Right lobe of liver (tissue), 6 donors: ENCODE data around the gene PAQR6. TPM values are rescaled to one million over a fixed set of nuclear protein-coding genes. Genes with fewer than 3 reads are reported as not detected.
"Not testable (repeated sequence)": the region's sequence is repeated elsewhere in the genome, so short reads cannot be mapped to it uniquely, and the experiment has no call there.

Source experiments
- ATAC-seq, 4 donors: fragments of 200-7000 bp; cut with Tn5 transposase; one replicate each; pipeline ENCODE4 v1.9.1; 2020; ENCODE audit warnings: mild to moderate bottlenecking in 4 of 4, moderate library complexity in 4 of 4
- DNase-seq, 3 donors: peaks; one replicate each; pipeline ENCODE4 v3.0.0-alpha.2; 2020
- H3K27ac ChIP-seq, 3 donors: fragments of 200-600 bp; one replicate each; pipeline ENCODE4 v1.8.0; 2022
- H3K27me3 ChIP-seq, 2 donors: fragments of 200-600 bp; one replicate each; pipeline ENCODE4 v1.8.0; 2022
- H3K36me3 ChIP-seq, 4 donors: fragments of 200-600 bp; sonication (generic) in 1 of 4; one replicate each; pipeline versions ENCODE4 v1.5.1 to v1.8.0; 2017 to 2022; ENCODE audit warnings: control low read depth in 1 of 4
- H3K4me1 ChIP-seq, 4 donors: fragments of 200-600 bp; sonication (generic) in 1 of 4; one replicate each; pipeline versions ENCODE4 v1.5.1 to v1.8.0; 2017 to 2022; ENCODE audit warnings: control low read depth in 1 of 4
- H3K4me3 ChIP-seq, 3 donors: fragments of 200-600 bp; one replicate each; pipeline ENCODE4 v1.8.0; 2022
- H3K9me3 ChIP-seq, 4 donors: fragments of 200-600 bp; sonication (generic) in 1 of 4; one replicate each; pipeline versions ENCODE4 v1.5.1 to v1.8.0; 2017 to 2022; ENCODE audit warnings: control low read depth in 1 of 4
- CTCF ChIP-seq, 4 donors: fragments of 200-600 bp in 3 of 4; fragments of 450-650 bp in 1 of 4; IDR thresholded peaks; one replicate each; pipeline versions ENCODE4 v1.5.1 to v1.8.0; 2016 to 2022; ENCODE audit warnings: antibody characterized with exemption in 4 of 4, mild to moderate bottlenecking in 2 of 4
- POLR2A ChIP-seq: fragments of 450-650 bp; IDR thresholded peaks from one replicate; pipeline ENCODE4 v1.6.1; 2017; ENCODE audit warnings: antibody characterized with exemption, mild to moderate bottlenecking
- WGBS: methylation state at CpG from one replicate; pipeline ENCODE4 v1.1.6; 2018; ENCODE audit warnings: low coverage, low lambda C conversion rate; ENCODE audit not compliant: insufficient coverage; ENCODE audit errors: missing lambda C conversion rate; 5-methylcytosine and 5-hydroxymethylcytosine counted together
- intact Hi-C, 2 donors: fragments of 100-400 bp; cut with DNase I; formaldehyde crosslinking; loops; one replicate each; pipeline versions ENCODE4 v1.11.2 to v1.14.1; 2022
- total RNA-seq, 6 experiments: library from RNA; depleted of rRNA in 2 of 6; stranded (reverse); fragments of >200 nt in 2 of 6; fragmentation: NEBNext Ultra II Directional in 3 of 6; extraction: Animal tissue kit (Norgen Biotek cat#: 25700) in 3 of 6; gene quantifications; one replicate each; pipeline versions ENCODE4 v1.1.0 to v1.2.4, GENCODE V29; 2016 to 2023
- donor health status: DM: no; HTN: yes; CAD: no.
- donor health status: DM: no; HTN: no; CAD: no.
- donor health status: DM: no; HTN: no; CAD: no.
- donor health status: DM: no; HTN: yes; CAD: no.
- donor health status: DM: no; HTN: yes; CAD: no.

PAQR6 gene
- total RNA-seq, 6 experiments from 2014 or later = 0.43 to 4.0 (median 1.1) TPM

- intact Hi-C loops = no loop called here
- 0% methylated on average over 2 of the region's 2 CpGs for WGBS
- H3K36me3 ChIP-seq = peaks cover 0 to 11% (median 5%) of the 10 kb centered on the region in 4 donors
- H3K27me3 ChIP-seq = no peaks in the 10 kb centered on the region
- no peaks in the 10 kb centered on the region for H3K9me3 ChIP-seq
- ATAC-seq (peak in 3 of 4 donors; percentile 7 to 39 (median 15)), DNase-seq (no peak)
- H3K4me3 ChIP-seq = no peak overlapping the region
- peak overlapping the region; percentile 39 to 65 (median 42) for H3K27ac ChIP-seq
- TF ChIP-seq CTCF (IDR thresholded peaks at IDR 0.05) = no peak
- no peak for TF ChIP-seq POLR2A
- H3K4me1 ChIP-seq = peaks cover 0 to 43% (median 19%) of the 10 kb centered on the region in 4 donors
Measured at GRCh38 chr1:156217871-156218270, 30.0 kb downstream of the PAQR6 start.

GRCh38 chr1:156216361-156217086 lies 31.3 kb downstream of the PAQR6 start:
- WGBS = 98% methylated on average over 13 of the region's 55 CpGs
- peak overlapping the region in 2 of 3 donors; percentile 60 to 93 for H3K27ac ChIP-seq
- intact Hi-C loops = not testable (repeated sequence)

GRCh38 chr1:156214024-156214748 lies 33.7 kb downstream of the PAQR6 start:
- intact Hi-C loops = no loop called here
- no peak for DNase-seq
- Histone ChIP-seq H3K27me3 (no peaks in the 10 kb centered on the region), H3K9me3 (no peaks in the 10 kb centered on the region), H3K4me1 (peaks cover 0 to 47% (median 19%) of the 10 kb centered on the region in 4 donors), H3K4me3 (peak overlapping the region; percentile 54 to 89 (median 64)), H3K36me3 (peaks cover 0 to 12% (median 4%) of the 10 kb centered on the region in 4 donors), H3K27ac (peak overlapping the region; percentile 93 to 98 (median 94))
- WGBS = 49% methylated on average over 16 of the region's 16 CpGs
- peak in 1 of 4 donors; percentile 16 for ATAC-seq
- TF ChIP-seq CTCF (IDR thresholded peaks at IDR 0.05) (no peak), POLR2A (no peak)

More at GRCh38 chr1:156216361-156217086, 31.3 kb downstream of the PAQR6 start:
- H3K36me3 ChIP-seq, H3K27me3 ChIP-seq, H3K9me3 ChIP-seq, DNase-seq, ATAC-seq, H3K4me3 ChIP-seq: not testable (repeated sequence)
- H3K4me1 ChIP-seq = peaks cover 0 to 47% (median 19%) of the 10 kb centered on the region in 4 donors

- TF ChIP-seq CTCF (IDR thresholded peaks at IDR 0.05) (no peak), POLR2A (no peak)
- Histone ChIP-seq H3K4me1 (peaks cover 0 to 47% (median 19%) of the 10 kb centered on the region in 4 donors), H3K4me3 (peak overlapping the region; percentile 54 to 89 (median 64)), H3K27me3 (no peaks in the 10 kb centered on the region), H3K27ac (peak overlapping the region; percentile 93 to 98 (median 94)), H3K9me3 (no peaks in the 10 kb centered on the region), H3K36me3 (peaks cover 0 to 15% (median 4%) of the 10 kb centered on the region in 4 donors)
- intact Hi-C loops = no loop called here
- ATAC-seq = no peak
- WGBS = 7% methylated on average over 6 of the region's 11 CpGs
- no peak for DNase-seq
Measured at GRCh38 chr1:156213644-156213966, 34.3 kb downstream of the PAQR6 start.
